ENCODE results near the gene TMEM232.

Gene TMEM232

DNA sequence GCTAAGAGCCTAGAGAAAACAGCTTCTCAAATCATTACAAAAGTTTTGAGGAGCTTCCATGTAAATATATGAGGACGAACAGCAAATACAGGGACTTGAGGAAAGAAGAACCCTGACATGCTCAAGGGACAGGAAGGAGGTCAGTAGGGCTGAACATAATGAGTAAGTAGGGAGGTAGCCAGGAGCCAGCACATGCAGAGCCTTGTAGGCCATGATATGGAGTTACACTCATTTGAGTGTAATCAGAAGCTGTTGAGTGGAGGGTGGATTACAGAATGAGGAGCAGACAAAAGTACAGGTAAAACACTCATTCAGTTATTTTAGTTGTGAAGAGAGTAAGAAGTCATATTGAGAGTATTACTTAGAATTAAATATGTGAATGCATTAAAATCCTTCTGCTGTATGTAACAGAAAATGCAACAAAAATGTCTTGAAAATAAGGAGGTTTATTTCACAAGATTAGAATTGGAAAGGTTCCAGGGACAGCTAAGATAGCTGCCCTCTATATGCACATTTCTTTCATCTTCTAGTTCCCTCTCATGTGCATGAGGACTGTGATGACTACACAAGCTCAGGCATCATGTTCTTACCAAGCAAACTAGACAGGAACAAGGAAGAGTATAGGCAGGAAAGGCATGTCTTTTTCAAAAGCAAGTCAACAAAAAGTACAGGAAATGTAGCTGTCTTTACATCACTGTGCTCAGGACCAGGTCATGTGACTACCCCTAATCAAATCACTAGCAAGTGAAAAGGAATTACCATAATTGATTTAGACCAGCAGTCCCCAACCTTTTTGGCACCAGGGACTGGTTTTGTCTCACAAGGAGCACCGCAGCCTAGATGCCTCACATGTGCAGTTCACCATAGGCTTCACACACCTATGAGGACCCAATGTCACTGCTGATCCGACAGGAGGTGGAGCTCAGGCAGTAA, 87.2 kb downstream of the TMEM232 start:
- Histone ChIP-seq H3K27me3 (ENCODE audit: control insufficient read depth, insufficient read depth, low read length) (no peaks in the 10 kb centered on the region), H3K9ac (no peak overlapping the region), H3K36me3 (ENCODE audit: control insufficient read depth, insufficient read depth, low read length) (no peaks in the 10 kb centered on the region), H3K4me2 (ENCODE audit: low read length) (no peak overlapping the region), H3K9me3 (ENCODE audit: control insufficient read depth, low read length) (no peaks in the 10 kb centered on the region), H3K4me3 (ENCODE audit: low read depth, low read length) (no peak overlapping the region), H3K4me1 (no peaks in the 10 kb centered on the region), H2AFZ (no peak overlapping the region), H3K79me2 (no peaks in the 10 kb centered on the region), H3K27ac (no peak overlapping the region)
- TF ChIP-seq, protein P1, sequence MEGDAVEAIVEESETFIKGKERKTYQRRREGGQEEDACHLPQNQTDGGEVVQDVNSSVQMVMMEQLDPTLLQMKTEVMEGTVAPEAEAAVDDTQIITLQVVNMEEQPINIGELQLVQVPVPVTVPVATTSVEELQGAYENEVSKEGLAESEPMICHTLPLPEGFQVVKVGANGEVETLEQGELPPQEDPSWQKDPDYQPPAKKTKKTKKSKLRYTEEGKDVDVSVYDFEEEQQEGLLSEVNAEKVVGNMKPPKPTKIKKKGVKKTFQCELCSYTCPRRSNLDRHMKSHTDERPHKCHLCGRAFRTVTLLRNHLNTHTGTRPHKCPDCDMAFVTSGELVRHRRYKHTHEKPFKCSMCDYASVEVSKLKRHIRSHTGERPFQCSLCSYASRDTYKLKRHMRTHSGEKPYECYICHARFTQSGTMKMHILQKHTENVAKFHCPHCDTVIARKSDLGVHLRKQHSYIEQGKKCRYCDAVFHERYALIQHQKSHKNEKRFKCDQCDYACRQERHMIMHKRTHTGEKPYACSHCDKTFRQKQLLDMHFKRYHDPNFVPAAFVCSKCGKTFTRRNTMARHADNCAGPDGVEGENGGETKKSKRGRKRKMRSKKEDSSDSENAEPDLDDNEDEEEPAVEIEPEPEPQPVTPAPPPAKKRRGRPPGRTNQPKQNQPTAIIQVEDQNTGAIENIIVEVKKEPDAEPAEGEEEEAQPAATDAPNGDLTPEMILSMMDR (IDR thresholded peaks at IDR 0.05): no peak

DNA sequence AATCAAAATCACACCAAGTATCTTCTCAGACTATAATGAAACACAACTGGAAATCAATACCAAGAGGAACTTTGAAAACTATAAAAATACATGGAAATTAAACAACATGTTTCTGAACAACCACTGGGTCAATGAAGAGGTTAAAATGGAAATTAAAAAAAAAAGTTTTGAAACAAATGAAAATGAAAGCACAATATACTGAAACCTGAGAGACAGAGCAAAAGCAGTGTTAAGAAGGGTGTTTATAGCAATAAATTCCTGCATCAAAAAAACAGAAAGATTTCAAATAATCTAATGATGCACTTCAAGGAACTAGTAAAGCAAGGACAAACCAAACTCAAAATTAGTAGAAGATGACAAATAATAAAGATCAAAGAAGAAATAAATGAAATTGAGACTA, 92.0 kb downstream of the TMEM232 start:
- Histone ChIP-seq H3K36me3 (ENCODE audit: control insufficient read depth, insufficient read depth, low read length) (no peaks in the 10 kb centered on the region), H3K9ac (no peak overlapping the region), H3K4me2 (ENCODE audit: low read length) (no peak overlapping the region), H3K4me3 (ENCODE audit: low read depth, low read length) (no peak overlapping the region), H3K79me2 (no peaks in the 10 kb centered on the region), H3K27me3 (ENCODE audit: control insufficient read depth, insufficient read depth, low read length) (no peaks in the 10 kb centered on the region), H3K9me3 (ENCODE audit: control insufficient read depth, low read length) (no peaks in the 10 kb centered on the region), H2AFZ (no peak overlapping the region), H3K27ac (no peak overlapping the region), H3K4me1 (no peaks in the 10 kb centered on the region)
- TF ChIP-seq, protein P1 (IDR thresholded peaks at IDR 0.05): no peak

DNA sequence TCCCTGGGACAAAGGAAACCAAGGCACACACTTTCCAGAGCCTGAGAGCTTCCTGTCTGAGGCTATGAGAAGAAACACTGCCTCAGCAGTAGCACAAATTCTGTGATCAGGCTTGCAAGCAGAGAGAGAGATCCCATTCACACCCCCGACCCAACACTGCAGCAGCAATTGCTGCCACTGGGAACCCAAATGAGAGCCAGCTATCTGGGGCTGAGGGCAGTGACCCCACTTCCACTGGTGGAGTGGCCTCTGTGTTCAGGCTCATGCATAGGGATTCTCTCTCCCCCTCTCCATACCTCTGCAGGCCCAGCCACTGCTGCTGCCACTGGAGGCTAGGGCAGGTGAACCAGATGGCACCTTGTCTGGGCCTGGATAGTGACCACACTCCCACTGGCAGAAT, 95.2 kb downstream of the TMEM232 start:
- H3K79me2 ChIP-seq: no peaks in the 10 kb centered on the region
- no peak overlapping the region for H3K9ac ChIP-seq
- no peak overlapping the region for H3K27ac ChIP-seq

DNA sequence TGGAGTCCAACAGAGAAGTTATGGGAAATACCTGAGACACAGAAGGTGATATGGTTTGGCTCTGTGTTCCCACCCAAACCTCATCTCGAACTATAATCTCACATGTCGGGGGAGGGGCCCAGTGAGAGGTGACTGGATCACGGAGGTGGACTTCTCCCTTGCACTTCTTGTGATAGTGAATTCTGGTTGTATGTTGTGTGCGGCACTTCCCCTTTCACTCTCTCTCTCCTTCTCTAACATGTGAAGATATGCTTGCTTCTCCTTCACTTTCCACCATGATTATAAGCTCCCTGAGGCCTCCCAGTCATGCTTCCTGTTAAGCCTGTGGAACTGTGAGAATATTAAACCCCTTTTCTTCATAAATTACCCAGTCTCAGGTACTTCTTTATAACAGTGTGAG, 96.1 kb downstream of the TMEM232 start:
- Histone ChIP-seq H3K9ac (no peak overlapping the region), H3K79me2 (no peaks in the 10 kb centered on the region), H3K4me2 (ENCODE audit: low read length) (no peak overlapping the region), H3K4me3 (ENCODE audit: low read depth, low read length) (no peak overlapping the region), H3K4me1 (no peaks in the 10 kb centered on the region), H3K27ac (no peak overlapping the region), H3K9me3 (ENCODE audit: control insufficient read depth, low read length) (no peaks in the 10 kb centered on the region), H2AFZ (no peak overlapping the region), H3K27me3 (ENCODE audit: control insufficient read depth, insufficient read depth, low read length) (no peaks in the 10 kb centered on the region), H3K36me3 (ENCODE audit: control insufficient read depth, insufficient read depth, low read length) (no peaks in the 10 kb centered on the region)
- TF ChIP-seq, protein P1 (IDR thresholded peaks at IDR 0.05): no peak

More for the DNA sequence above, 95.2 kb downstream of the TMEM232 start:
- H3K9me3 ChIP-seq (ENCODE audit: control insufficient read depth, low read length): no peaks in the 10 kb centered on the region
- TF ChIP-seq, protein P1 (IDR thresholded peaks at IDR 0.05): no peak
- H3K4me3 ChIP-seq (ENCODE audit: low read depth, low read length): no peak overlapping the region
- H3K27me3 ChIP-seq (ENCODE audit: control insufficient read depth, insufficient read depth, low read length): no peaks in the 10 kb centered on the region
- no peak overlapping the region for H3K4me2 ChIP-seq (ENCODE audit: low read length)
- no peaks in the 10 kb centered on the region for H3K4me1 ChIP-seq
- H3K36me3 ChIP-seq (ENCODE audit: control insufficient read depth, insufficient read depth, low read length): no peaks in the 10 kb centered on the region
- H2AFZ ChIP-seq: no peak overlapping the region
